Measurements from ENCODE around the gene ANO10.

The ANO10 gene

DNA sequence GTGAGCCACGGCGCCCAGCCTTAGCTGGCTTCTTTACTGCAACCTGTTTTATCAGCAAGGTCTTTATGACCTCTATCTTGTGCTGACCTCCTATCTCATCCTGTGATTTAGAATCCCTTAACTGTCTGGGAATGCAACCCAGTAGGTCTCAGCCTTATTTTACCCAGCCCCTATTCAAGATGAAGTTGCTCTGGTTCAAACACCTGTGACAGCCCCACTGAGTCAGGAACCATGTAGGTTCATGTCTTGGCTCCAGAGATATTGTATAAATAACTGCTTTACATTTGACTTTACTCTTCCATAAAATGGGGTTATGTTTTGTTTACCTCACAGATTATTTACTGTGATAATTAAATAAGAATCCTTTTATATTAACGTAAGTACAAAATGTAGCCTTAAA is 27.1 kb upstream of the ANO10 start:
- Histone ChIP-seq H3K4me3 (ENCODE audit: low read depth in 1 of 2, low read length in 2 of 2) (no peak overlapping the region), H3K4me1 (ENCODE audit: insufficient read depth, low read length) (no peaks in the 10 kb centered on the region), H4K20me1 (ENCODE audit: insufficient read depth, low read length) (no peaks in the 10 kb centered on the region), H3K9ac (ENCODE audit: low read depth, low read length) (no peak overlapping the region), H3K27me3 (ENCODE audit: insufficient read depth, low read length, poor library complexity) (peaks cover 4% of the 10 kb centered on the region), H3K4me2 (ENCODE audit: insufficient read depth, low read length) (no peak overlapping the region), H2AFZ (ENCODE audit: low read depth, low read length) (no peak overlapping the region), H3K9me3 (ENCODE audit: insufficient read depth, low read length, severe bottlenecking) (no peaks in the 10 kb centered on the region), H3K79me2 (ENCODE audit: insufficient read depth, low read length) (no peaks in the 10 kb centered on the region), H3K36me3 (ENCODE audit: insufficient read depth, low read length) (no peaks in the 10 kb centered on the region), H3K27ac (ENCODE audit: low read length) (no peak overlapping the region)
- TF ChIP-seq EZH2 (IDR thresholded peaks at IDR 0.05; ENCODE audit: borderline replicate concordance, low read depth, low read length, severe bottlenecking): no peak
- TF ChIP-seq, protein P1, sequence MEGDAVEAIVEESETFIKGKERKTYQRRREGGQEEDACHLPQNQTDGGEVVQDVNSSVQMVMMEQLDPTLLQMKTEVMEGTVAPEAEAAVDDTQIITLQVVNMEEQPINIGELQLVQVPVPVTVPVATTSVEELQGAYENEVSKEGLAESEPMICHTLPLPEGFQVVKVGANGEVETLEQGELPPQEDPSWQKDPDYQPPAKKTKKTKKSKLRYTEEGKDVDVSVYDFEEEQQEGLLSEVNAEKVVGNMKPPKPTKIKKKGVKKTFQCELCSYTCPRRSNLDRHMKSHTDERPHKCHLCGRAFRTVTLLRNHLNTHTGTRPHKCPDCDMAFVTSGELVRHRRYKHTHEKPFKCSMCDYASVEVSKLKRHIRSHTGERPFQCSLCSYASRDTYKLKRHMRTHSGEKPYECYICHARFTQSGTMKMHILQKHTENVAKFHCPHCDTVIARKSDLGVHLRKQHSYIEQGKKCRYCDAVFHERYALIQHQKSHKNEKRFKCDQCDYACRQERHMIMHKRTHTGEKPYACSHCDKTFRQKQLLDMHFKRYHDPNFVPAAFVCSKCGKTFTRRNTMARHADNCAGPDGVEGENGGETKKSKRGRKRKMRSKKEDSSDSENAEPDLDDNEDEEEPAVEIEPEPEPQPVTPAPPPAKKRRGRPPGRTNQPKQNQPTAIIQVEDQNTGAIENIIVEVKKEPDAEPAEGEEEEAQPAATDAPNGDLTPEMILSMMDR (IDR thresholded peaks at IDR 0.05; ENCODE audit: borderline replicate concordance, extremely low read depth, low read length, poor library complexity, severe bottlenecking): no peak
- ATAC-seq (ENCODE audit: insufficient read depth, low read depth) (no peak), DNase-seq (no peak)

DNA sequence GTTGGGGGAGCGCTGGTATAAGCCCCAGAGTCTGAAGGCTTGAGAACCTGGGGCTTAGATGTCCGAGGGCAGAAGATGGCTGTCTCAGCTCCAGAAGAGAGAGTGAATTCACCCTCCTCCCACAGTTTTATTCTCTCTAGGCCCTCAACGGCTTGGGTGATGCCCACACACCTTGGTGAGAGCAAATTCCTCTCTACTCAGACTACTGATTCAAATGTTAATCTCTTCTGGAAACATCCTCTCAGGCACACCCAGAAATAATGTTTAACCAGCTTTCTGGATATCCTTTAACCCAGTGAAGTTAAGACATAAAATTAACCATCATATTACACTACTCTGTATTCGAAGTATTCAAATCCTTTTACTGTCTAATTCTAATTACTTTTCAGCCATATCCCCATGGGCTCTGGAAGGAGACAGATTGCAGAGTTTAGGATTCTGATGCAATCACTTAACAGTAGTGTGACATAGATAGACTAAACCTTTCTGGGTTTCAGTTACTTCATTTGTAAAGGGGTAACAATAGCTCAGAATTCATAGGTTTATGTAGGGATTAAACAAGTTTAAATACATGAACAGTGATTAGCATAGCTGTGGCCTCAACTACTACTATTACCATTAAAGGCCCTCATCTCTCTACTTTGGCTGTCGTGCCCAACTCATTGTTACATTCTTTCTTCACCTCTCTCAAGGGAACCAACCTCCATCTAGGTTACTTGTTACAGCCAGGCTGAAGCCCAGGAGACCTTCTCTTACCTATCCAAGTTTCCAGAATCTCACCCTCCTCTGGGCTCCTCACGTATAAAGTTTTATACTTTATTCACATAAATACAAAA is 25.7 kb upstream of the ANO10 start:
- H3K27ac ChIP-seq (ENCODE audit: low read length): no peak overlapping the region
- no peak for DNase-seq
- no peaks in the 10 kb centered on the region for H3K79me2 ChIP-seq (ENCODE audit: insufficient read depth, low read length)
- H3K27me3 ChIP-seq (ENCODE audit: insufficient read depth, low read length, poor library complexity): peaks cover 4% of the 10 kb centered on the region
- H3K4me2 ChIP-seq (ENCODE audit: insufficient read depth, low read length): no peak overlapping the region
- H3K9me3 ChIP-seq (ENCODE audit: insufficient read depth, low read length, severe bottlenecking): no peaks in the 10 kb centered on the region
- H3K36me3 ChIP-seq (ENCODE audit: insufficient read depth, low read length): no peaks in the 10 kb centered on the region
- H3K4me1 ChIP-seq (ENCODE audit: insufficient read depth, low read length): no peaks in the 10 kb centered on the region
- H3K9ac ChIP-seq (ENCODE audit: low read depth, low read length): no peak overlapping the region
- no peak overlapping the region for H2AFZ ChIP-seq (ENCODE audit: low read depth, low read length)
- H3K4me3 ChIP-seq (ENCODE audit: low read depth in 1 of 2, low read length in 2 of 2): no peak overlapping the region
- no peak for ATAC-seq (ENCODE audit: insufficient read depth, low read depth)
- no peaks in the 10 kb centered on the region for H4K20me1 ChIP-seq (ENCODE audit: insufficient read depth, low read length)
- TF ChIP-seq, protein P1 (IDR thresholded peaks at IDR 0.05; ENCODE audit: borderline replicate concordance, extremely low read depth, low read length, poor library complexity, severe bottlenecking): no peak
- no peak for TF ChIP-seq EZH2 (IDR thresholded peaks at IDR 0.05; ENCODE audit: borderline replicate concordance, low read depth, low read length, severe bottlenecking)

DNA sequence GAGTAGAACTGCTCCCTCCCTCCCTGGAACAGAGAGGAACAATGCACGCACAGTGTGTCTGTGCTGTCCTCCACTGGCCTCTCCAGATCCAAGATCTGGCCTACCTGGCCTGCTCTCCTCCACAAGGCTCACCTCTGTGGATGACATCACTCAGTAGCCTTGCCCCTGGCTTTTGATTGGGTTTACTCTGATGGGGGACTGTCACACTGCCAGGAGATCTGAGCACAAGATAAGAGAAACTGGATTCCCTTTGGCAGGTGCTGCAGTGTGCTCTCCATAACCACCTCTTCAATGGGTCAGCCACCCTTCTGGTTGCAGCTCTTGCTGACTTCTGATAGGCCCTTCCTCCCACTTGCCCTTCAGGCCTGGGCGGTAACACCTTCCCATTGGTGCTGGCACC is 22.6 kb upstream of the ANO10 start:
- TF ChIP-seq, protein P1 (IDR thresholded peaks at IDR 0.05; ENCODE audit: borderline replicate concordance, extremely low read depth, low read length, poor library complexity, severe bottlenecking): no peak
- no peak for TF ChIP-seq EZH2 (IDR thresholded peaks at IDR 0.05; ENCODE audit: borderline replicate concordance, low read depth, low read length, severe bottlenecking)
- Histone ChIP-seq H3K36me3 (ENCODE audit: insufficient read depth, low read length) (no peaks in the 10 kb centered on the region), H3K79me2 (ENCODE audit: insufficient read depth, low read length) (no peaks in the 10 kb centered on the region), H3K9ac (ENCODE audit: low read depth, low read length) (no peak overlapping the region), H3K27ac (ENCODE audit: low read length) (no peak overlapping the region), H4K20me1 (ENCODE audit: insufficient read depth, low read length) (no peaks in the 10 kb centered on the region), H3K27me3 (ENCODE audit: insufficient read depth, low read length, poor library complexity) (no peaks in the 10 kb centered on the region), H3K9me3 (ENCODE audit: insufficient read depth, low read length, severe bottlenecking) (no peaks in the 10 kb centered on the region), H3K4me3 (ENCODE audit: low read depth in 1 of 2, low read length in 2 of 2) (no peak overlapping the region), H3K4me1 (ENCODE audit: insufficient read depth, low read length) (no peaks in the 10 kb centered on the region), H2AFZ (ENCODE audit: low read depth, low read length) (no peak overlapping the region), H3K4me2 (ENCODE audit: insufficient read depth, low read length) (no peak overlapping the region)
- no peak for DNase-seq
- ATAC-seq (ENCODE audit: insufficient read depth, low read depth): no peak

Measured in DND-41 (cell line).